Thoracic aorta (tissue), 2 donors: Measurements from ENCODE around the gene GPR158. TPM values are rescaled to one million over a fixed set of nuclear protein-coding genes. Genes with fewer than 3 reads are reported as not detected.

Experiments
- ATAC-seq: fragments of 150-250 bp; one replicate; pipeline ENCODE4 v1.8.0; 2017; ENCODE audit warnings: low read depth; ENCODE audit not compliant: insufficient number of reproducible peaks, low FRiP score
- DNase-seq: peaks from one replicate; pipeline ENCODE4 v3.0.0-alpha.2; 2020; ENCODE audit warnings: low spot score
- H3K27ac ChIP-seq, 2 donors: fragments of 200-600 bp; sonication (generic); 1 replicate in 1 of 2; 2 replicates in 1 of 2; pipeline ENCODE4 v1.5.1; 2016; ENCODE audit warnings: mild to moderate bottlenecking in 2 of 2, moderate library complexity in 2 of 2
- H3K27me3 ChIP-seq: fragments of 200-600 bp; sonication (generic); replicated peaks from 2 replicates; pipeline ENCODE4 v1.6.0; 2016; ENCODE audit warnings: mild to moderate bottlenecking; ENCODE audit not compliant: insufficient read depth
- H3K36me3 ChIP-seq: fragments of 200-600 bp; sonication (generic); one replicate; pipeline ENCODE4 v1.5.1; 2016
- H3K4me1 ChIP-seq, 2 donors: fragments of 200-600 bp; sonication (generic); 1 replicate in 1 of 2; 2 replicates in 1 of 2; pipeline versions ENCODE4 v1.5.1 to v1.6.0; 2016; ENCODE audit warnings: low read depth in 2 of 2, mild to moderate bottlenecking in 1 of 2; ENCODE audit not compliant: control insufficient read depth in 1 of 2
- H3K4me3 ChIP-seq: fragments of 200-600 bp; sonication (generic); 2 replicates; pipeline ENCODE4 v1.5.1; 2016; ENCODE audit warnings: mild to moderate bottlenecking
- H3K9me3 ChIP-seq: fragments of 200-600 bp; sonication (generic); 2 replicates; pipeline ENCODE4 v1.5.1; 2016
- total RNA-seq, 2 donors: library from RNA; depleted of rRNA; stranded (reverse); fragments of >200 nt; gene quantifications; one replicate each; pipeline versions ENCODE4 v1.1.0 to v1.2.3, GENCODE V29; 2016
- TF ChIP-seq, protein P1 (sequence below): fragments of 200-600 bp; sonication (generic); IDR thresholded peaks from one replicate; pipeline ENCODE4 v1.5.1; 2019; ENCODE audit warnings: antibody characterized with exemption

GPR158 gene
- total RNA-seq, 2 donors from 2014 or later: not detected

GRCh38 chr10:25565570-25565969 lies 390.8 kb downstream of the GPR158 start:
- ATAC-seq: no peak

GRCh38 chr10:25573316-25573715 lies 398.5 kb downstream of the GPR158 start:
- H3K9me3 ChIP-seq: no peaks in the 10 kb centered on the region
- H3K27me3 ChIP-seq: no peaks in the 10 kb centered on the region
- no peaks in the 10 kb centered on the region for H3K36me3 ChIP-seq
- DNase-seq: no peak
- ATAC-seq: no peak
- no peak overlapping the region for H3K27ac ChIP-seq
- TF ChIP-seq, protein P1, sequence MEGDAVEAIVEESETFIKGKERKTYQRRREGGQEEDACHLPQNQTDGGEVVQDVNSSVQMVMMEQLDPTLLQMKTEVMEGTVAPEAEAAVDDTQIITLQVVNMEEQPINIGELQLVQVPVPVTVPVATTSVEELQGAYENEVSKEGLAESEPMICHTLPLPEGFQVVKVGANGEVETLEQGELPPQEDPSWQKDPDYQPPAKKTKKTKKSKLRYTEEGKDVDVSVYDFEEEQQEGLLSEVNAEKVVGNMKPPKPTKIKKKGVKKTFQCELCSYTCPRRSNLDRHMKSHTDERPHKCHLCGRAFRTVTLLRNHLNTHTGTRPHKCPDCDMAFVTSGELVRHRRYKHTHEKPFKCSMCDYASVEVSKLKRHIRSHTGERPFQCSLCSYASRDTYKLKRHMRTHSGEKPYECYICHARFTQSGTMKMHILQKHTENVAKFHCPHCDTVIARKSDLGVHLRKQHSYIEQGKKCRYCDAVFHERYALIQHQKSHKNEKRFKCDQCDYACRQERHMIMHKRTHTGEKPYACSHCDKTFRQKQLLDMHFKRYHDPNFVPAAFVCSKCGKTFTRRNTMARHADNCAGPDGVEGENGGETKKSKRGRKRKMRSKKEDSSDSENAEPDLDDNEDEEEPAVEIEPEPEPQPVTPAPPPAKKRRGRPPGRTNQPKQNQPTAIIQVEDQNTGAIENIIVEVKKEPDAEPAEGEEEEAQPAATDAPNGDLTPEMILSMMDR: no peak
- H3K4me3 ChIP-seq: no peak overlapping the region
- H3K4me1 ChIP-seq: no peaks in the 10 kb centered on the region

More at GRCh38 chr10:25565570-25565969, 390.8 kb downstream of the GPR158 start:
- no peaks in the 10 kb centered on the region for H3K4me1 ChIP-seq
- TF ChIP-seq, protein P1: no peak
- H3K27me3 ChIP-seq: no peaks in the 10 kb centered on the region
- no peak for DNase-seq
- no peaks in the 10 kb centered on the region for H3K9me3 ChIP-seq
- no peaks in the 10 kb centered on the region for H3K36me3 ChIP-seq
- no peak overlapping the region for H3K27ac ChIP-seq
- no peak overlapping the region for H3K4me3 ChIP-seq

GRCh38 chr10:25575343-25575742 lies 400.5 kb downstream of the GPR158 start:
- ATAC-seq (no peak), DNase-seq (no peak)
- Histone ChIP-seq H3K27me3 (no peaks in the 10 kb centered on the region), H3K4me1 (no peaks in the 10 kb centered on the region), H3K36me3 (no peaks in the 10 kb centered on the region), H3K9me3 (no peaks in the 10 kb centered on the region), H3K27ac (no peak overlapping the region), H3K4me3 (no peak overlapping the region)
- TF ChIP-seq, protein P1: no peak

DNA sequence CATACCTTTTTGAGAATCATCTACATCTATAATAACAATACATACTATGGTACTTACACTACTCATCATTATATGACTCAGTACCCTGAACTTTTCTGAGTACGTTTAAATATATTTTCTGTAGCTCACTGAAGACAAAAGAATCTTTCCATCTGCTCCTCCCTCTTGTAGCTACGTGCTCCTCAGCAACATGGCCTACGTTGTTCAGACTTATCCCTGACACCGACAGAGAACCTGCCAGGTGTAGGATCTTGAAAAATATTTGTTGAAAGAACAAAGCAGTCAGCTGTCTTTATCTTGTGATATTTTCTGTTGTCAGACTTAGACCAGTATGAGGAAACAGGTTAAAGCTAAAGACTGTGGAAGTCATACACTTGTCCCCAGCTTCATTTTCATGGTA lies 403.3 kb downstream of the GPR158 start:
- TF ChIP-seq, protein P1: no peak
- Histone ChIP-seq H3K9me3 (no peaks in the 10 kb centered on the region), H3K4me1 (no peaks in the 10 kb centered on the region), H3K27me3 (no peaks in the 10 kb centered on the region), H3K36me3 (no peaks in the 10 kb centered on the region), H3K4me3 (no peak overlapping the region), H3K27ac (no peak overlapping the region)
- no peak for ATAC-seq
- DNase-seq: no peak

DNA sequence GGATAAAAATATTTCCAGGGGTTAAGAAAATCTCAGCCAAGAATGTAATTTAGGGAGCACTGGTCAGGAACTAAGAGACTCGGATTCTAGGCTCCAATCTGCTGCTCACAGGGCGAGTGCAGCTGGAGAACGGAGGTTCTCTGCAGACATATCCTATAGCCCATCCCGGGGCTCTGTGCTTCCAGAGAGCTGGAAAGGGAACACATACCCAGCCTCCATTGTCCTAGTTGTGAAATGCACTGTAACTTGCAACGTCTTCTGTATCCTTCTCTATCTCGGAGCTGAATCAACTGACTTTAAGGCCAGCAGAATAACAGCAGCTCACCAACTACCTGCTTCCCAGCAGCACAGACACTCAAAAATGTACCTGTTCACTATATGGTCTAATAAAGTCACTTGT lies 408.2 kb downstream of the GPR158 start:
- TF ChIP-seq, protein P1: no peak
- Histone ChIP-seq H3K9me3 (no peaks in the 10 kb centered on the region), H3K27ac (no peak overlapping the region), H3K27me3 (no peaks in the 10 kb centered on the region), H3K4me3 (no peak overlapping the region), H3K36me3 (no peaks in the 10 kb centered on the region), H3K4me1 (no peaks in the 10 kb centered on the region)
- DNase-seq (no peak), ATAC-seq (no peak)
